HG02981 (cell line): ENCODE results near the gene YEATS2.
"Not testable (repeated sequence)": the region's sequence is repeated elsewhere in the genome, so short reads cannot be mapped to it uniquely, and the experiment has no call there.

ENCODE experiments used
- ATAC-seq: cut with Tn5 transposase; IDR thresholded peaks from one replicate; pipeline ENCODE4 v1.9.1; 2021; ENCODE audit warnings: mild to moderate bottlenecking, moderate library complexity; ENCODE audit not compliant: unreplicated experiment

Gene YEATS2

GRCh38 chr3:183711516-183711915 is 13.9 kb downstream of the YEATS2 start:
- no peak for ATAC-seq

GRCh38 chr3:183714622-183715021 is 17.0 kb downstream of the YEATS2 start:
- no peak for ATAC-seq

GRCh38 chr3:183718012-183718411 is 20.4 kb downstream of the YEATS2 start:
- no peak for ATAC-seq

GRCh38 chr3:183725387-183725786 is 27.8 kb downstream of the YEATS2 start:
- ATAC-seq = no peak

- ATAC-seq = no peak
Observed at GRCh38 chr3:183728204-183728603, 30.6 kb downstream of the YEATS2 start.

- ATAC-seq = no peak
Observed at GRCh38 chr3:183730361-183730760, 32.8 kb downstream of the YEATS2 start.

- ATAC-seq = no peak
Observed at GRCh38 chr3:183731611-183732010, 34.0 kb downstream of the YEATS2 start.

GRCh38 chr3:183733553-183733952 is 36.0 kb downstream of the YEATS2 start:
- no peak for ATAC-seq

- ATAC-seq = no peak
Observed at GRCh38 chr3:183734750-183735494, 37.3 kb downstream of the YEATS2 start.

- no peak for ATAC-seq
Observed at GRCh38 chr3:183737116-183737515, 39.5 kb downstream of the YEATS2 start.

- ATAC-seq = not testable (repeated sequence)
Observed at GRCh38 chr3:183740154-183740553, 42.6 kb downstream of the YEATS2 start.

GRCh38 chr3:183743231-183743630 is 45.6 kb downstream of the YEATS2 start:
- no peak for ATAC-seq

- ATAC-seq = no peak
Observed at GRCh38 chr3:183745300-183746098, 47.9 kb downstream of the YEATS2 start.

GRCh38 chr3:183754052-183754451 is 56.5 kb downstream of the YEATS2 start:
- ATAC-seq = no peak

- no peak for ATAC-seq
Observed at GRCh38 chr3:183762304-183762703, 64.7 kb downstream of the YEATS2 start.

- ATAC-seq = no peak
Observed at GRCh38 chr3:183764847-183765731, 67.5 kb downstream of the YEATS2 start.

GRCh38 chr3:183766107-183766506 is 68.5 kb downstream of the YEATS2 start:
- ATAC-seq = no peak

GRCh38 chr3:183766745-183767606 is 69.4 kb downstream of the YEATS2 start:
- ATAC-seq = no peak

- no peak for ATAC-seq
Observed at GRCh38 chr3:183768114-183768513, 70.5 kb downstream of the YEATS2 start.

- ATAC-seq = no peak
Observed at GRCh38 chr3:183769453-183769852, 71.9 kb downstream of the YEATS2 start.
